ENCODE results near the gene TUT4. TPM values are rescaled to one million over a fixed set of nuclear protein-coding genes. Genes with fewer than 3 reads are reported as not detected.

Gene TUT4
- total RNA-seq, 6 donors from 2014 or later: 31.0 to 85.7 (median 55.4) TPM

DNA sequence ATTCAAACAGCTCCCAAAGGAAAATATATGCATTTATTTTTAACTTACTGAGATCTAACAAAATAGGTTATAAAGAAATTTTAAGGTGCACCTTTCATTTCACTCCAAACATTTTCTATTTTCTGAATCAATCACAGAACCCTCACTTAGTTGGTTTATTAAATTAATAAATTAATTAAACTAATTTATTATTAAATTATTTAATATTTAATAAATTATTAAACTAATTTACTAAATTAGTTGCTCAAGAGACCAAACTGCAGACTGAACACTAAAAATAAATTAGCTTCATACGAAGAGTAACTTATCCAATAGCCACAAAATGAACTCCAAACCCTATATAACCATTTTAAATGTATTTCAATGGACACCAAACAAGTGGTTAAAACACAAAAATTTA lies 80.5 kb downstream of the TUT4 start:
- WGBS, 2 donors: 88 to 96% methylated on average over 1 of the region's 1 CpG
- H3K4me1 ChIP-seq: no peaks in the 10 kb centered on the region
- TF ChIP-seq POLR2A (IDR thresholded peaks at IDR 0.05) (no peak), POLR2AphosphoS5 (IDR thresholded peaks at IDR 0.05) (no peak), EP300 (IDR thresholded peaks at IDR 0.05) (no peak)
- TF ChIP-seq, protein P1, sequence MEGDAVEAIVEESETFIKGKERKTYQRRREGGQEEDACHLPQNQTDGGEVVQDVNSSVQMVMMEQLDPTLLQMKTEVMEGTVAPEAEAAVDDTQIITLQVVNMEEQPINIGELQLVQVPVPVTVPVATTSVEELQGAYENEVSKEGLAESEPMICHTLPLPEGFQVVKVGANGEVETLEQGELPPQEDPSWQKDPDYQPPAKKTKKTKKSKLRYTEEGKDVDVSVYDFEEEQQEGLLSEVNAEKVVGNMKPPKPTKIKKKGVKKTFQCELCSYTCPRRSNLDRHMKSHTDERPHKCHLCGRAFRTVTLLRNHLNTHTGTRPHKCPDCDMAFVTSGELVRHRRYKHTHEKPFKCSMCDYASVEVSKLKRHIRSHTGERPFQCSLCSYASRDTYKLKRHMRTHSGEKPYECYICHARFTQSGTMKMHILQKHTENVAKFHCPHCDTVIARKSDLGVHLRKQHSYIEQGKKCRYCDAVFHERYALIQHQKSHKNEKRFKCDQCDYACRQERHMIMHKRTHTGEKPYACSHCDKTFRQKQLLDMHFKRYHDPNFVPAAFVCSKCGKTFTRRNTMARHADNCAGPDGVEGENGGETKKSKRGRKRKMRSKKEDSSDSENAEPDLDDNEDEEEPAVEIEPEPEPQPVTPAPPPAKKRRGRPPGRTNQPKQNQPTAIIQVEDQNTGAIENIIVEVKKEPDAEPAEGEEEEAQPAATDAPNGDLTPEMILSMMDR (IDR thresholded peaks at IDR 0.05): no peak
- no peaks in the 10 kb centered on the region for H3K27me3 ChIP-seq
- H3K36me3 ChIP-seq: peaks cover 0 to 39% (median 6%) of the 10 kb centered on the region in 4 donors
- DNase-seq (no peak), ATAC-seq (ENCODE audit: low FRiP score in 2 of 2) (no peak)
- no peak overlapping the region for H3K4me3 ChIP-seq
- no peaks in the 10 kb centered on the region for H3K9me3 ChIP-seq
- no peak overlapping the region for H3K27ac ChIP-seq

DNA sequence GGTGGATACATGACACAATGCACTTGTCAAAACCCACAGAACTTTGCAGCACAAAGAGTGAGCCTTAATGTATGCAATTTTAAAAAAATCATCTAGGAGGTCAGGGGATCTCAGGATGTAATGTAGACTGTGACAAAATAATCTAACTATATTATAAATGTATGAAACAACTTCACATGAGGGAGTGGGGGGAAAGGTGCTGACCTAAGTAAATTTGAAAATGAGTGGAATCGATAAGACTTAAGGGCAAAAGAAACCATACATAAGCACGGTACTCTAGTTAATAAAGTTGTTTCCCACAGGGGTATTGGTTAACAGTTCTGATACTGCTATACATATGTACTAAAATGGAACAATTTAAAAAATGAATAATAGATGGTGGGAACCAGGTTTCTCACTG lies 83.8 kb downstream of the TUT4 start:
- H3K4me1 ChIP-seq: no peaks in the 10 kb centered on the region
- no peak for DNase-seq
- WGBS, 2 donors: 97% methylated on average over 2 of the region's 2 CpGs
- TF ChIP-seq, protein P1 (IDR thresholded peaks at IDR 0.05): no peak
- TF ChIP-seq EP300 (IDR thresholded peaks at IDR 0.05): no peak
- TF ChIP-seq POLR2A (IDR thresholded peaks at IDR 0.05): no peak
- no peak for TF ChIP-seq POLR2AphosphoS5 (IDR thresholded peaks at IDR 0.05)
- H3K36me3 ChIP-seq: peaks cover 0 to 14% (median 0%) of the 10 kb centered on the region in 4 donors
- H3K27me3 ChIP-seq: no peaks in the 10 kb centered on the region
- H3K9me3 ChIP-seq: no peaks in the 10 kb centered on the region
- no peak for ATAC-seq (ENCODE audit: low FRiP score in 2 of 2)
- H3K4me3 ChIP-seq: no peak overlapping the region
- no peak overlapping the region for H3K27ac ChIP-seq

DNA sequence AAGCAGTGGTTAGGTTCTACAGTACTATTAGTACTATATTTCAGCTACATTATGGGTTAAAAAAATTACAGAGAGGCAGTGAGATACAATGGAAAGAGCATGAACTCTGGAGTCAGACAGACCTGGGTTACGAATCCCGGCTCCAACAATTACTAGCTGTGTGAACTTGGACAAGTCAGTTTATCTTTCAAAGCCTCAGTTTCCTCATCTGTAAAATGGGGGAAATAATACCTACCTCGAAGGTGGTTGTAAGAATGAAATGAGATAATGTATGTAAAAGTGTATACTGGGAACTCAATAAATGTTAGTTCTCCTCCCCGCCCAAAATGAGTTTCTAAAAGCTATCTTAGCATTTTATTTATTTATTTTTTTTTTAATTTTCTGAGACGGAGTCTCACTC lies 89.0 kb downstream of the TUT4 start:
- Histone ChIP-seq H3K27ac (no peak overlapping the region), H3K4me3 (no peak overlapping the region), H3K36me3 (no peaks in the 10 kb centered on the region), H3K4me1 (no peaks in the 10 kb centered on the region), H3K27me3 (no peaks in the 10 kb centered on the region), H3K9me3 (no peaks in the 10 kb centered on the region)
- WGBS, 2 donors: 96 to 98% methylated on average over 5 of the region's 5 CpGs
- no peak for DNase-seq
- TF ChIP-seq POLR2AphosphoS5 (IDR thresholded peaks at IDR 0.05) (no peak), POLR2A (IDR thresholded peaks at IDR 0.05) (no peak), EP300 (IDR thresholded peaks at IDR 0.05) (no peak)
- TF ChIP-seq, protein P1 (IDR thresholded peaks at IDR 0.05): no peak
- ATAC-seq (ENCODE audit: low FRiP score in 2 of 2): no peak

DNA sequence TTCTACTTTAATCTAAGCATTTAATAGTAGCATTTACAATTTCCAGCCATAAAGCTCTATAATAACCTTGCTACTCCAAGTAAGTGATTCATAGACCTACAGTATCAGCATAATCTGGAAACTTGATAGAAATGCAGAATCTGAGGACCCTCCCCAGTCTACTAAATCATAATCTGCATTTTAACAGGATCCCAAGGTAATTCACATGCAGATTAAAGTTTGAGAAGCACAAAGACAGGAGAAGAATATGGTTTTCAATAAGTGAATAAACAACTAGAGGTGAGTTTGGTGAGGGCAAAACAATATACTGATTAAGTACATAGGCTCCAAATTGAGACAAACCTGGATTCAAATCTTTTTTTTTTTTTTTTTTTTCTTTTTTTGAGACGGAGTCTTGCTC lies 91.1 kb downstream of the TUT4 start:
- no peak for ATAC-seq (ENCODE audit: low FRiP score in 2 of 2)
- DNase-seq: no peak
- Histone ChIP-seq H3K9me3 (no peaks in the 10 kb centered on the region), H3K4me1 (no peaks in the 10 kb centered on the region), H3K27ac (no peak overlapping the region), H3K4me3 (no peak overlapping the region), H3K36me3 (peaks cover 0 to 3% (median 0%) of the 10 kb centered on the region in 4 donors), H3K27me3 (no peaks in the 10 kb centered on the region)
- TF ChIP-seq, protein P1 (IDR thresholded peaks at IDR 0.05): no peak
- TF ChIP-seq POLR2A (IDR thresholded peaks at IDR 0.05) (no peak), EP300 (IDR thresholded peaks at IDR 0.05) (no peak), POLR2AphosphoS5 (IDR thresholded peaks at IDR 0.05) (no peak)
- 87 to 100% methylated on average over 1 of the region's 1 CpG for WGBS, 2 donors

DNA sequence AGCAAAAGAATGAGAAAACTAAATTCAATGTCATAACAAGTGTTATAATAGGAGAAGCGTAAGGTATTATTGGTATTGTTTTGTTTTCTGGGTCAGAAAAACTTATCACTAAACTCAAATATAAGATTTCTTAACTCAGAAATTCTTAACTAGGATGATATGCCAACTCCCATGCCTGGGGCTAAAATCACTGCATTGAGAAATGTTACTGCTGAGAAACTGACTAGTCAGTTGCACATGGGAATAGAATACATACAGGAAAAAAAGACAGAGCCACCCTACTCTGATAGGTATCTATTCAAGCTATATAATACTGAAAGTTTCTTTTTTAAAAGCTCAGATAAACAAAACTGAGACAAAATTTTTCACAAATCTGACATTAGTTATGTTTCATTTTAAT lies 92.2 kb downstream of the TUT4 start:
- 100% methylated on average over 1 of the region's 1 CpG for WGBS, 2 donors
- Histone ChIP-seq H3K4me1 (no peaks in the 10 kb centered on the region), H3K36me3 (peaks cover 0 to 6% (median 0%) of the 10 kb centered on the region in 4 donors), H3K9me3 (no peaks in the 10 kb centered on the region), H3K27me3 (no peaks in the 10 kb centered on the region), H3K27ac (no peak overlapping the region), H3K4me3 (no peak overlapping the region)
- TF ChIP-seq POLR2AphosphoS5 (IDR thresholded peaks at IDR 0.05): no peak
- TF ChIP-seq, protein P1 (IDR thresholded peaks at IDR 0.05): no peak
- TF ChIP-seq EP300 (IDR thresholded peaks at IDR 0.05): no peak
- no peak for TF ChIP-seq POLR2A (IDR thresholded peaks at IDR 0.05)
- ATAC-seq (ENCODE audit: low FRiP score in 2 of 2) (no peak), DNase-seq (no peak)
